ENCODE results near the gene RAB10. TPM values are rescaled to one million over a fixed set of nuclear protein-coding genes. Genes with fewer than 3 reads are reported as not detected.

Gene RAB10
- total RNA-seq, 1 donor from 2014 or later: 181 TPM

DNA sequence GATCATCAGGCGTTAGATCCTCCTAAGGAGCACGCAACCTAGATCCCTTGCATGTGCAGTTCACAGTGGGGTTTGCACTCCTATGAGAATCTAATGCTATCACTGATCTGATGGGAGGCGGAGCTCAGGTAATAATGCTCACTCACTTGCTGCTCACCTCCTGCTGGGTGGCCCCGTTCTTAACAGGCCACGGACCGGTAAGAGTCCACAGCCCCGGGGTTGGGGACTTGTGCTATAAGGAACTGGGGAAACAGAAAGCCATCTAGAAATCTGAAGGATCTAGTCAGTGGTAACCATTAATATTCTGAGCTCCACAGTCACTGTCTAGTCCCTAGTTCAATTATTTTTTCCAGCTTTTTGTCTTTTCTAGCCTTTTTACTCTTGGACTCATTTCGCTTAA, 94.3 kb downstream of the RAB10 start:
- H3K36me3 ChIP-seq: peaks cover 6 to 8% of the 10 kb centered on the region in 2 donors
- no peaks in the 10 kb centered on the region for H3K27me3 ChIP-seq
- H3K4me1 ChIP-seq: peaks cover 0 to 5% of the 10 kb centered on the region in 2 donors
- no peak overlapping the region for H3K27ac ChIP-seq
- TF ChIP-seq, protein P1, sequence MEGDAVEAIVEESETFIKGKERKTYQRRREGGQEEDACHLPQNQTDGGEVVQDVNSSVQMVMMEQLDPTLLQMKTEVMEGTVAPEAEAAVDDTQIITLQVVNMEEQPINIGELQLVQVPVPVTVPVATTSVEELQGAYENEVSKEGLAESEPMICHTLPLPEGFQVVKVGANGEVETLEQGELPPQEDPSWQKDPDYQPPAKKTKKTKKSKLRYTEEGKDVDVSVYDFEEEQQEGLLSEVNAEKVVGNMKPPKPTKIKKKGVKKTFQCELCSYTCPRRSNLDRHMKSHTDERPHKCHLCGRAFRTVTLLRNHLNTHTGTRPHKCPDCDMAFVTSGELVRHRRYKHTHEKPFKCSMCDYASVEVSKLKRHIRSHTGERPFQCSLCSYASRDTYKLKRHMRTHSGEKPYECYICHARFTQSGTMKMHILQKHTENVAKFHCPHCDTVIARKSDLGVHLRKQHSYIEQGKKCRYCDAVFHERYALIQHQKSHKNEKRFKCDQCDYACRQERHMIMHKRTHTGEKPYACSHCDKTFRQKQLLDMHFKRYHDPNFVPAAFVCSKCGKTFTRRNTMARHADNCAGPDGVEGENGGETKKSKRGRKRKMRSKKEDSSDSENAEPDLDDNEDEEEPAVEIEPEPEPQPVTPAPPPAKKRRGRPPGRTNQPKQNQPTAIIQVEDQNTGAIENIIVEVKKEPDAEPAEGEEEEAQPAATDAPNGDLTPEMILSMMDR (IDR thresholded peaks at IDR 0.05): no peak
- no peak overlapping the region for H3K4me3 ChIP-seq
- no peak for DNase-seq (ENCODE audit: low spot score in 2 of 2)
- intact Hi-C loops (cut with DNase I): no loop called here
- H3K9me3 ChIP-seq: no peaks in the 10 kb centered on the region

DNA sequence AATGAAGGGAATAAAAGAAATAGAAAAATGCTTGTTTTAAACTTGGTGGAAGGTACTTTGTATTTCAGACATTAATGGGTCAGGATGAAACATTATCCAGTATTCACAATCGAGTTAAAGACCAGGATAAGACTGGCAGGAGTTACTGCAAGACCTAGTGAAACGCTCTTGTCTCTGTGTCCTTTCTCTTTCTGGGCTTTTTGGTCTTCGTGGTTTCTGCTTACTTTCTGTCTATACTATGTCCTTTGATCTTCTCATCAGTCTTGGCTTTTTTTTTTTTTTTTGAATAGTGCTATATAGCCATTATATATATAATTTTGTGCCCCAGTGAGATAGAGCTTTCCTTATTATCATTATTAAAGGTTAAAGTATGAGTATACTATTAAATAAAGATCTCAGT, 96.9 kb downstream of the RAB10 start:
- TF ChIP-seq, protein P1 (IDR thresholded peaks at IDR 0.05): no peak
- peaks cover 0 to 5% of the 10 kb centered on the region in 2 donors for H3K4me1 ChIP-seq
- H3K9me3 ChIP-seq: no peaks in the 10 kb centered on the region
- DNase-seq (ENCODE audit: low spot score in 2 of 2): no peak
- no peaks in the 10 kb centered on the region for H3K27me3 ChIP-seq
- no peak overlapping the region for H3K4me3 ChIP-seq
- peaks cover 14 to 19% of the 10 kb centered on the region in 2 donors for H3K36me3 ChIP-seq
- intact Hi-C loops (cut with DNase I): no loop called here
- H3K27ac ChIP-seq: no peak overlapping the region

DNA sequence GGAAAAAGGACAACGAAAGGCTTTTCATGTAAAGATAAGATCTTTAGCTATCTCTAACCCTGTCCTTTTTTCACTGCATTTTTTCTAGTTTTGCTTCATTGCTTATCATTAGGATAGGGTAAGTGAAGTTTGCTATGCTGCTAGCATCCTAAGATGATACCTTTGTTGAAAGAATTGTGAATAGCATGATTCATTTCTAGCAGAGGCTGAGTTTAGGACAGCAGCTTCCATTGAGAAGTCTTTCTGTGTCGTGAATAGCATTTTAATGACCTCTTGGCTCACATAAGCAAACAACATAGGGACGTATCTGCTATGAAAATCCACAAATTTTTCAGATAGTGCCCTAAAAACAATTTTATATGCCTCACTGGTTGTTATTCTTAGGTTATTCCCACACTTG, 102.6 kb downstream of the RAB10 start:
- Histone ChIP-seq H3K36me3 (peaks cover 15 to 18% of the 10 kb centered on the region in 2 donors), H3K9me3 (no peaks in the 10 kb centered on the region), H3K27me3 (no peaks in the 10 kb centered on the region), H3K27ac (no peak overlapping the region), H3K4me3 (no peak overlapping the region), H3K4me1 (no peaks in the 10 kb centered on the region)
- no peak for DNase-seq (ENCODE audit: low spot score in 2 of 2)
- TF ChIP-seq, protein P1 (IDR thresholded peaks at IDR 0.05): no peak
- intact Hi-C loops (cut with DNase I): no loop called here

DNA sequence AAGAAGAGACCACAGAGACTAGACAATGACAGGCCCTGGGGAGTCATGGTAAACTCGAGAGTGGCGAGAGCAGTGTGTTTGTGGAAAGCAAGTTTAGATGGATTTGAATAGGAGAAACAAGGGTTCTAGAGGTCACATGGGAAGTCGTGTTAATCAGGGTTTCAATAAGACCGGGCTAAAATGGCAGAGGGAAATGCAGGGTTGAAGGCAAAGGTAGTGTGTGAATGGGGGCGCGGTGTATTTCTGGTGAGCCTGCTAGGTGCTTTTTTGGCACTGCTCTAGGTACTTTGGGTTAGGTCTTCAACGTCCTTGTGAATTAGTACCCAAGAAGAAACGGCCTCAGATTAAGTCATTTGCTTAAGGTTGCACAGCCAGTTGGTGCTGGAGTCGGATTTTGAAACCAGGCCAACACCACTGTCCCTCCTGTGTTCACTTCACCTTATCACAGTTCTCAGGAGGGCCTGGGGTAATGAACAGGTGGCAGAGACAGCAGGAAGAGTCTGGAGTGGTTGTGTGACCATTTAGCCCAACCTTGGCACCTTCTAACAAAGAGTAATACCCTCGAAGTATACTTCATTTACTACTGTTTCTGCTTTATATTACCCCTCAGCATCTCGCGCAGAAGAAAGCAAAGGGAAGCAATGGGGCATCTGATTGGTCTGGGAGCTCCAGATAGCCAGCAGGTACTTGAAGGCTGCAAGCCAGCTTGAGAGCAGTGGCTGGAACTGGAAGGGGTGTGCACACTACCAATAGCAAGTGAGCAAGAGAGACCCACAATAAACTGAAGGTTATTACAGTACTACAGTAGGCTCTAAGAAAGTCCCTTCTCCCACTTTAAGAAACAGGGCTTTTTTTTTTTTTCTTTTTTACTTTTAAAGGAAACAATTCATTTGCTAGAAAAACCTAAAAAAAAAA, 105.6 kb downstream of the RAB10 start:
- Histone ChIP-seq H3K9me3 (no peaks in the 10 kb centered on the region), H3K27ac (no peak overlapping the region), H3K27me3 (no peaks in the 10 kb centered on the region), H3K36me3 (peaks cover 15 to 18% of the 10 kb centered on the region in 2 donors), H3K4me1 (no peaks in the 10 kb centered on the region), H3K4me3 (no peak overlapping the region)
- intact Hi-C loops (cut with DNase I): loop anchor here (10.0 kb wide), 1 partner anchor 285 kb away; no protein-coding TSS in a partner anchor
- TF ChIP-seq, protein P1 (IDR thresholded peaks at IDR 0.05): no peak
- DNase-seq (ENCODE audit: low spot score in 2 of 2): no peak

DNA sequence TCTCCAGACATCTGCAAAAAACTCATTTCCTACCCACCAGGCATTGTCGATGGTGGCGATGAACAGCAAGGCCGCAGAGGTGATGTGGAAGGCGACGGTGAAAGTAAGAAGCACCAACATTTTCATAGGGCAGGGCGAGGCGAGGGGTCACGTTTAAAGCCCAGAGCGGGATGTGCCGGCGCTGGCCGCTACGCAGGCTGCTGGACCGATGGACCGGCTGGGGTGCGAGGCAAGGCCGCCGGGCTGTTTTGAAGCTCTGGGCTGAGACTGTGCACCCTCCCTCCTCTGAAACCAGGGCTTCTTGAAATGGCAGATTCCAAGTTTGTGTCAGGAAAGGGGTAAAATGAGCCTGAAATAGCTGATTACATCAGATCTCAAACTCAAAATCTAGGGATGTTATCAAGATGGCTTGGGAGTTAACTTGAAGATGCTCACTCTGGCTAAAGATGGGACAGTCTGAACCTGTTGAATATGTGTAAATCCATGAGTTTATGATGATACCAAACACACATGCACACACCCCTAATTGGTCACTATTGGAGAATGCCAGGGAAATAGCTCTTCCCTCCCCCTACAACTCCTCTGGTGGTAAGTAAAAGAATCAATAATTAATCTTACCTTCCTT, 107.4 kb downstream of the RAB10 start:
- Histone ChIP-seq H3K4me3 (no peak overlapping the region), H3K4me1 (no peaks in the 10 kb centered on the region), H3K27ac (no peak overlapping the region), H3K36me3 (peaks cover 0 to 7% of the 10 kb centered on the region in 2 donors), H3K27me3 (no peaks in the 10 kb centered on the region), H3K9me3 (no peaks in the 10 kb centered on the region)
- TF ChIP-seq, protein P1 (IDR thresholded peaks at IDR 0.05): no peak
- intact Hi-C loops (cut with DNase I): loop anchor here (10.0 kb wide), 1 partner anchor 286 kb away; no protein-coding TSS in a partner anchor
- DNase-seq (ENCODE audit: low spot score in 2 of 2): no peak

Measured in ascending aorta (tissue), 2 donors.